ENCODE results near the gene CYBA. TPM values are rescaled to one million over a fixed set of nuclear protein-coding genes. Genes with fewer than 3 reads are reported as not detected.
A peak's percentile ranks its signal among the peaks of the same experiment; 100 is the strongest.

CYBA gene
- total RNA-seq, 1 donor from 2014 or later: 51.8 TPM

- H3K27me3 Mint-ChIP-seq (ENCODE audit: unreplicated experiment): peaks cover 24% of the 10 kb centered on the region
- TF ChIP-seq CTCF (IDR thresholded peaks at IDR 0.05): no peak
- no peak overlapping the region for H3K4me3 Mint-ChIP-seq (ENCODE audit: unreplicated experiment)
- H3K36me3 Mint-ChIP-seq (ENCODE audit: unreplicated experiment): no peaks in the 10 kb centered on the region
- no peaks in the 10 kb centered on the region for H3K4me1 Mint-ChIP-seq (ENCODE audit: unreplicated experiment)
- no peaks in the 10 kb centered on the region for H3K9me3 Mint-ChIP-seq (ENCODE audit: unreplicated experiment)
- no peak for DNase-seq (ENCODE audit: extremely low spot score, unreplicated experiment)
- H3K27ac Mint-ChIP-seq (ENCODE audit: unreplicated experiment): no peak overlapping the region
Observed at GRCh38 chr16:88690341-88691128, 39.7 kb upstream of the CYBA start.

GRCh38 chr16:88688013-88688778 lies 37.3 kb upstream of the CYBA start:
- TF ChIP-seq CTCF (IDR thresholded peaks at IDR 0.05): no peak
- H3K36me3 Mint-ChIP-seq (ENCODE audit: unreplicated experiment): no peaks in the 10 kb centered on the region
- no peak overlapping the region for H3K27ac Mint-ChIP-seq (ENCODE audit: unreplicated experiment)
- DNase-seq (ENCODE audit: extremely low spot score, unreplicated experiment): no peak
- H3K4me3 Mint-ChIP-seq (ENCODE audit: unreplicated experiment): no peak overlapping the region
- H3K4me1 Mint-ChIP-seq (ENCODE audit: unreplicated experiment): peaks cover 2% of the 10 kb centered on the region
- H3K27me3 Mint-ChIP-seq (ENCODE audit: unreplicated experiment): peaks cover 42% of the 10 kb centered on the region
- H3K9me3 Mint-ChIP-seq (ENCODE audit: unreplicated experiment): no peaks in the 10 kb centered on the region

GRCh38 chr16:88687676-88688012 lies 36.8 kb upstream of the CYBA start:
- H3K4me1 Mint-ChIP-seq (ENCODE audit: unreplicated experiment): peaks cover 2% of the 10 kb centered on the region
- H3K27ac Mint-ChIP-seq (ENCODE audit: unreplicated experiment): no peak overlapping the region
- no peak for DNase-seq (ENCODE audit: extremely low spot score, unreplicated experiment)
- no peaks in the 10 kb centered on the region for H3K9me3 Mint-ChIP-seq (ENCODE audit: unreplicated experiment)
- H3K4me3 Mint-ChIP-seq (ENCODE audit: unreplicated experiment): no peak overlapping the region
- H3K27me3 Mint-ChIP-seq (ENCODE audit: unreplicated experiment): peaks cover 42% of the 10 kb centered on the region
- no peaks in the 10 kb centered on the region for H3K36me3 Mint-ChIP-seq (ENCODE audit: unreplicated experiment)
- no peak for TF ChIP-seq CTCF (IDR thresholded peaks at IDR 0.05)

- no peaks in the 10 kb centered on the region for H3K36me3 Mint-ChIP-seq (ENCODE audit: unreplicated experiment)
- no peaks in the 10 kb centered on the region for H3K9me3 Mint-ChIP-seq (ENCODE audit: unreplicated experiment)
- no peak overlapping the region for H3K27ac Mint-ChIP-seq (ENCODE audit: unreplicated experiment)
- no peak overlapping the region for H3K4me3 Mint-ChIP-seq (ENCODE audit: unreplicated experiment)
- peaks cover 2% of the 10 kb centered on the region for H3K4me1 Mint-ChIP-seq (ENCODE audit: unreplicated experiment)
- peaks cover 44% of the 10 kb centered on the region for H3K27me3 Mint-ChIP-seq (ENCODE audit: unreplicated experiment)
- no peak for DNase-seq (ENCODE audit: extremely low spot score, unreplicated experiment)
- no peak for TF ChIP-seq CTCF (IDR thresholded peaks at IDR 0.05)
Observed at GRCh38 chr16:88687254-88687576, 36.4 kb upstream of the CYBA start.

GRCh38 chr16:88686439-88687253 lies 35.8 kb upstream of the CYBA start, which contains the start of gene SNAI3:
SNAI3 (minus strand) TSS chr16:88686507; CDS start chr16:88686406, 101 bp downstream.
- peak within 1 kb of the TSS; percentile 61 for H3K4me3 Mint-ChIP-seq (ENCODE audit: unreplicated experiment)
- no peaks in the 10 kb centered on the region for H3K36me3 Mint-ChIP-seq (ENCODE audit: unreplicated experiment)
- H3K4me1 Mint-ChIP-seq (ENCODE audit: unreplicated experiment): peaks cover 2% of the 10 kb centered on the region
- no peak for DNase-seq (ENCODE audit: extremely low spot score, unreplicated experiment)
- H3K27ac Mint-ChIP-seq (ENCODE audit: unreplicated experiment): no peak within 1 kb of the TSS
- peaks cover 44% of the 10 kb centered on the region for H3K27me3 Mint-ChIP-seq (ENCODE audit: unreplicated experiment)
- no peaks in the 10 kb centered on the region for H3K9me3 Mint-ChIP-seq (ENCODE audit: unreplicated experiment)
- TF ChIP-seq CTCF (IDR thresholded peaks at IDR 0.05): no peak

Measured in osteocyte (in vitro differentiated cells).